HepG2 (cell line): ENCODE measurements around the gene GPBAR1. TPM values are rescaled to one million over a fixed set of nuclear protein-coding genes. Genes with fewer than 3 reads are reported as not detected.

ENCODE experiments used
- ATAC-seq: fragments of 200-7000 bp; cut with Tn5 transposase; 3 replicates; pipeline ENCODE4 v1.9.1; 2020; ENCODE audit warnings: mild to moderate bottlenecking, moderate library complexity
- BruUV-seq: library from RNA; stranded (reverse); fragments of 400-500 nt; replicated peaks from 2 replicates; lab custom pipeline; 2021; lab: Mats Ljungman, UMichigan
- CTCF ChIA-PET: fragments of 300-600 bp; formaldehyde crosslinking; extraction: SDS; loops from one replicate; lab custom pipeline; 2021; ENCODE audit warnings: low total read pairs, inconsistent platforms, low intra/inter-chr PET ratio; lab: Yijun Ruan, JAX
- POLR2A ChIA-PET: fragments of 350-600 bp; sonication (Branson Sonifier 250); formaldehyde crosslinking; loops from one replicate; lab custom pipeline; 2020; ENCODE audit warnings: antibody characterized with exemption, inconsistent platforms; lab: Yijun Ruan, JAX
- DNase-seq: peaks from one replicate; pipeline ENCODE4 v3.0.0-alpha.2; 2015; ENCODE audit warnings: low spot score
- FAIRE-seq: peaks from 3 replicates; lab custom pipeline; 2011; peaks lifted over from hg19 to GRCh38; lab: Jason Lieb, UNC
- H2AFZ ChIP-seq: one replicate; pipeline ENCODE4 v1.6.1; 2011; ENCODE audit warnings: low read length, inconsistent platforms
- H3K27ac ChIP-seq: fragments of 300-600 bp; 3 replicates; pipeline ENCODE4 v1.8.0; 2011; ENCODE audit warnings: mixed run types, mild to moderate bottlenecking, mixed read lengths, low read length, inconsistent platforms; ENCODE audit not compliant: insufficient read depth; ENCODE audit errors: extremely low read length
- H3K27me3 ChIP-seq, 2 experiments: fragments of 200-600 bp in 1 of 2; 2 replicates in 1 of 2; 3 replicates in 1 of 2; pipeline versions ENCODE4 v1.6.0 to v1.8.0; 2011; ENCODE audit warnings: low read length in 2 of 2, mild to moderate bottlenecking in 2 of 2, moderate library complexity in 2 of 2, inconsistent platforms in 1 of 2; ENCODE audit not compliant: insufficient read depth in 2 of 2, control insufficient read depth in 1 of 2
- H3K36me3 ChIP-seq, 2 experiments: fragments of 200-600 bp in 1 of 2; replicated peaks in 1 of 2; 2 replicates in 1 of 2; 3 replicates in 1 of 2; pipeline versions ENCODE4 v1.5.1 to v1.8.0; 2011; ENCODE audit warnings: low read length in 2 of 2, inconsistent platforms in 1 of 2; ENCODE audit not compliant: insufficient read depth in 2 of 2, control insufficient read depth in 1 of 2
- H3K4me1 ChIP-seq: 2 replicates; pipeline ENCODE4 v1.5.1; 2012; ENCODE audit warnings: low read length, inconsistent platforms; ENCODE audit not compliant: insufficient read depth
- H3K4me2 ChIP-seq: 2 replicates; pipeline ENCODE4 v1.6.0; 2011; ENCODE audit warnings: low read depth, low read length, inconsistent platforms
- H3K4me3 ChIP-seq, 3 experiments: fragments of 200-600 bp in 1 of 3; sonication (generic), shearing (Covaris generic) in 1 of 3; replicated peaks in 1 of 3; 2 replicates each; pipeline ENCODE4 v1.5.1; 2011 to 2016; ENCODE audit warnings: low read length in 3 of 3, inconsistent platforms in 2 of 3, low read depth in 2 of 3, mild to moderate bottlenecking in 2 of 3, control low read depth in 1 of 3, mixed read lengths in 1 of 3; ENCODE audit not compliant: insufficient read depth in 1 of 3
- H3K79me2 ChIP-seq: one replicate; pipeline ENCODE4 v1.6.1; 2011; ENCODE audit warnings: low read length, inconsistent platforms; ENCODE audit not compliant: insufficient read depth
- H3K9ac ChIP-seq: 2 replicates; pipeline ENCODE4 v1.6.0; 2011; ENCODE audit warnings: mild to moderate bottlenecking, low read depth, low read length, inconsistent platforms; ENCODE audit not compliant: insufficient read depth
- H3K9me3 ChIP-seq: 2 replicates; pipeline ENCODE4 v1.5.1; 2012; ENCODE audit warnings: mild to moderate bottlenecking, low read length
- H4K20me1 ChIP-seq: 2 replicates; pipeline ENCODE4 v1.6.0; 2011; ENCODE audit warnings: inconsistent platforms, mild to moderate bottlenecking, low read length, moderate library complexity; ENCODE audit not compliant: insufficient read depth
- CENPT ChIP-seq: sonication (generic); formaldehyde crosslinking; IDR thresholded peaks from 2 replicates; pipeline ENCODE4 v1.8.0; 2022; ENCODE audit warnings: low read depth, mild to moderate bottlenecking, moderate library complexity, missing genetic modification reagents
- CERS6 ChIP-seq: sonication (generic); formaldehyde crosslinking; IDR thresholded peaks from 2 replicates; pipeline ENCODE4 v1.5.0; 2020; ENCODE audit warnings: missing genetic modification reagents
- ELF3 ChIP-seq: IDR thresholded peaks from 2 replicates; pipeline ENCODE4 v1.6.1; 2016; ENCODE audit warnings: missing genetic modification reagents, missing compliant biosample characterization
- FOXM1 ChIP-seq: sonication (generic); formaldehyde crosslinking; IDR thresholded peaks from 2 replicates; pipeline ENCODE4 v1.5.0; 2020; ENCODE audit warnings: missing genetic modification reagents
- GPBP1L1 ChIP-seq: sonication (generic); formaldehyde crosslinking; IDR thresholded peaks from 2 replicates; pipeline ENCODE4 v1.5.0; 2020; ENCODE audit warnings: mild to moderate bottlenecking, missing genetic modification reagents
- HMG20B ChIP-seq: conservative IDR thresholded peaks from 2 replicates; pipeline ENCODE4 v1.6.1; 2016; ENCODE audit warnings: missing genetic modification reagents, missing compliant biosample characterization
- KDM5A ChIP-seq: fragments of 200-600 bp; sonication (generic); IDR thresholded peaks from 2 replicates; pipeline ENCODE4 v1.7.0; 2018; ENCODE audit warnings: antibody characterized with exemption, mild to moderate bottlenecking, low read length, borderline replicate concordance
- PHF21A ChIP-seq: sonication (generic); formaldehyde crosslinking; IDR thresholded peaks from 2 replicates; pipeline ENCODE4 v1.5.0; 2020; ENCODE audit warnings: mild to moderate bottlenecking, missing genetic modification reagents
- PLSCR1 ChIP-seq: sonication (generic); formaldehyde crosslinking; IDR thresholded peaks from 2 replicates; pipeline ENCODE4 v1.5.0; 2020; ENCODE audit warnings: missing genetic modification reagents, mild to moderate bottlenecking, borderline replicate concordance
- TAF15 ChIP-seq: fragments of 200-400 bp; formaldehyde crosslinking; IDR thresholded peaks from one replicate; pipeline ENCODE4 v1.6.1; 2018; ENCODE audit warnings: mild to moderate bottlenecking, low read depth, low read length; ENCODE audit not compliant: poor library complexity, severe bottlenecking
- ZBTB2 ChIP-seq: sonication (generic); formaldehyde crosslinking; IDR thresholded peaks from 2 replicates; pipeline ENCODE4 v1.8.0; 2022; ENCODE audit warnings: low read depth, missing genetic modification reagents
- ZKSCAN1 ChIP-seq: fragments of 150-350 bp; IDR thresholded peaks from 2 replicates; pipeline ENCODE4 v1.6.1; 2014; ENCODE audit warnings: low read length
- ZNF292 ChIP-seq: sonication (generic); formaldehyde crosslinking; IDR thresholded peaks from 2 replicates; pipeline ENCODE4 v1.8.1; 2022; ENCODE audit warnings: mild to moderate bottlenecking, low read depth, missing genetic modification reagents, borderline replicate concordance
- ZNF414 ChIP-seq: sonication (generic); formaldehyde crosslinking; IDR thresholded peaks from 2 replicates; pipeline ENCODE4 v1.5.0; 2020; ENCODE audit warnings: missing genetic modification reagents
- ZNF430 ChIP-seq: sonication (generic); formaldehyde crosslinking; IDR thresholded peaks from 2 replicates; pipeline ENCODE4 v1.9.0; 2021; ENCODE audit warnings: mild to moderate bottlenecking, missing genetic modification reagents
- ZNF772 ChIP-seq: sonication (generic); formaldehyde crosslinking; IDR thresholded peaks from 2 replicates; pipeline ENCODE4 v1.5.0; 2020; ENCODE audit warnings: mild to moderate bottlenecking, missing genetic modification reagents
- ZNF776 ChIP-seq: sonication (generic); formaldehyde crosslinking; IDR thresholded peaks from 2 replicates; pipeline ENCODE4 v1.4.0; 2020; ENCODE audit warnings: mild to moderate bottlenecking, missing genetic modification reagents
- WGBS: methylation state at CpG from one replicate; pipeline ENCODE4 v1.1.6; 2017; ENCODE audit warnings: low lambda C conversion rate; 5-methylcytosine and 5-hydroxymethylcytosine counted together
- in situ Hi-C: cut with HindIII; loops from 2 replicates; pipeline ENCODE4 v1.10.0; 2017; ENCODE audit warnings: low pct_unique_long_range_greater_than_20kb; ENCODE audit not compliant: extremely low pct_ligation_motif_present
- intact Hi-C: fragments of 100-400 bp; cut with micrococcal nuclease; formaldehyde crosslinking; loops from one replicate; pipeline ENCODE4 v1.10.0; 2022; ENCODE audit not compliant: unreplicated experiment
- polyA plus RNA-seq, 8 experiments: library from polyadenylated mRNA; depleted of rRNA in 3 of 8; stranded (reverse) in 7 of 8; unstranded in 1 of 8; fragments of >200 nt; fragmentation: Illumina TruSeq in 4 of 8; extraction: Trizol in 4 of 8; gene quantifications; 2 replicates each; pipeline versions ENCODE4 v1.2.1 to v1.2.3, GENCODE V29; 2011 to 2016; ENCODE audit warnings: low read depth in 4 of 8, missing spikeins in 1 of 8, mixed read lengths in 1 of 8; ENCODE audit not compliant: insufficient read depth in 1 of 8
- total RNA-seq, 5 experiments: library from RNA; depleted of rRNA; stranded (reverse); fragments of >200 nt; fragmentation: Illumina TruSeq; extraction: Trizol; gene quantifications; 2 replicates each; pipeline ENCODE4 v1.2.3, GENCODE V29; 2016; ENCODE audit warnings: low read depth in 1 of 5

GPBAR1 gene
- total and polyA plus RNA-seq, 2 of the 13 experiments (the other 11 are each of a cell fraction or from before 2014, with no cell fraction given), result 0.05 to 0.09 TPM

- Histone ChIP-seq H3K9ac (peak overlapping the region; percentile 83), H2AFZ (no peak overlapping the region), H3K4me2 (peak overlapping the region; percentile 68), H3K4me1 (peaks cover 51% of the 10 kb centered on the region), H3K36me3 (peaks cover 2 to 21% of the 10 kb centered on the region in 2 experiments; a peak in 3 of 5 replicates), H3K79me2 (peaks cover 53% of the 10 kb centered on the region), H4K20me1 (peaks cover 12% of the 10 kb centered on the region; the same call in 1 of the 2 replicates), H3K27ac (peak overlapping the region; percentile 70), H3K27me3 (no peaks in the 10 kb centered on the region; a peak in 1 of 5 replicates), H3K4me3 (peak overlapping the region; percentile 87 to 96 (median 93)), H3K9me3 (no peaks in the 10 kb centered on the region)
- BruUV-seq, result TSS peak; percentile 57
- DNase-seq, result peak; percentile 18
- in situ Hi-C loops (no loop called here), intact Hi-C loops (loop anchor here (5.0 kb wide), 1 partner anchor 55 kb away; the partner anchor contains the start of genes AAMP and PNKD)
- WGBS, result under 1% methylated on average over 47 of the region's 47 CpGs
- ChIA-PET POLR2A (interaction anchor here (1.1 to 1.3 kb wide), 3 partner anchors 13 to 53 kb away, joined by 5 to 11 read pairs (median 9); partner anchors contain the start of genes AAMP and PNKD), CTCF (no interaction called here)
- FAIRE-seq, result no peak
- ATAC-seq, result peak; percentile 79
- TF ChIP-seq ZKSCAN1 (no peak), CERS6 (CRISPR knock-in tag) (no peak), ZBTB2 (CRISPR knock-in tag) (no peak; the same call in 1 of the 2 replicates), ZNF776 (CRISPR knock-in tag) (no peak), ELF3 (CRISPR knock-in tag) (peak; percentile 36; the same call in 1 of the 2 replicates), FOXM1 (CRISPR knock-in tag) (no peak), KDM5A (peak; percentile 66; the same call in 1 of the 2 replicates), GPBP1L1 (CRISPR knock-in tag) (no peak), ZNF292 (CRISPR knock-in tag) (no peak), HMG20B (CRISPR knock-in tag) (no peak), PHF21A (CRISPR knock-in tag) (no peak), TAF15 (peak; percentile 30), ZNF414 (CRISPR knock-in tag) (no peak), CENPT (CRISPR knock-in tag) (no peak), ZNF772 (peak; percentile 57; the same call in 1 of the 2 replicates), ZNF430 (CRISPR knock-in tag) (0 out of 2 replicates have a peak, but pooled peaks have one; percentile 40), PLSCR1 (CRISPR knock-in tag) (no peak)
These were observed 43.2 kb upstream of the GPBAR1 start for GRCh38 chr2:218217360-218218267.
